K562 (cell line): ENCODE data around the gene TJP2.

Experiments
- BRD4 ChIP-seq: fragments of 200-600 bp; sonication (generic); IDR thresholded peaks from 2 replicates; pipeline ENCODE4 v1.6.1; 2017; ENCODE audit warnings: inconsistent platforms
- CREB1 ChIP-seq, 2 experiments: sonication (generic) in 1 of 2; formaldehyde crosslinking in 1 of 2; IDR thresholded peaks; 2 replicates each; pipeline versions ENCODE4 v1.6.1 to v1.8.0; 2012 to 2022; ENCODE audit warnings: inconsistent platforms in 1 of 2, mild to moderate bottlenecking in 1 of 2, missing genetic modification reagents in 1 of 2, moderate library complexity in 1 of 2
- NRF1 ChIP-seq, 2 experiments: fragments of 450-650 bp; IDR thresholded peaks in 1 of 2; conservative IDR thresholded peaks in 1 of 2; 2 replicates each; pipeline ENCODE4 v1.6.1; 2014; ENCODE audit warnings: mild to moderate bottlenecking in 2 of 2

- TF ChIP-seq CREB1 (IDR thresholded peaks at IDR 0.05) (no peak), CREB1 (CRISPR knock-in tag; IDR thresholded peaks at IDR 0.05) (no peak), BRD4 (no peak), NRF1 (conservative IDR thresholded peaks at IDR 0.05 in 1 of 2, IDR thresholded peaks at IDR 0.05 in 1 of 2) (no peak)
Observed at GRCh38 chr9:69308206-69308931, 134.3 kb downstream of the TJP2 start.
